GM18873 (cell line): Measurements from ENCODE around the gene NAV3.

ENCODE experiments used
- ATAC-seq: cut with Tn5 transposase; IDR thresholded peaks from one replicate; pipeline ENCODE4 v1.9.1; 2021; ENCODE audit warnings: mild to moderate bottlenecking, moderate library complexity, moderate number of reproducible peaks; ENCODE audit not compliant: unreplicated experiment, low FRiP score

Gene NAV3

DNA sequence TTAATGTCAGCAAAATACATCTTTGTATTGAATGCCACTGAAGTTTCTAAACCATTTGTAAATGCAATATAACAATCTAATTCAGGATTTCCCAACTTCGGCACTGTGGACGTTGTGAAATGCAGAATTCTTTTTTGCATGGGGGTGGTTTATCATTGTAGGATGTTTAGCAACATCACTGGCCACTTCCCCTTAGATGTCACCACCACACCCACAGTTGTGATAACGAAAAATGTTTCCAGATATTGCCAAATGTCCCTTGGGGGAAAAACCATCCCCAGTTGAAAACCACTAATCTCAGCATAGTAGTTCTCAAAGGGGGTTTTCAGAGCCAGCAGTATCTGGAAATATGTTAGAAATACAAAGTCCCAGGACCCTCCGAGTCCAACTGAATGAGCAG is 203.3 kb downstream of the NAV3 start:
- no peak for ATAC-seq

DNA sequence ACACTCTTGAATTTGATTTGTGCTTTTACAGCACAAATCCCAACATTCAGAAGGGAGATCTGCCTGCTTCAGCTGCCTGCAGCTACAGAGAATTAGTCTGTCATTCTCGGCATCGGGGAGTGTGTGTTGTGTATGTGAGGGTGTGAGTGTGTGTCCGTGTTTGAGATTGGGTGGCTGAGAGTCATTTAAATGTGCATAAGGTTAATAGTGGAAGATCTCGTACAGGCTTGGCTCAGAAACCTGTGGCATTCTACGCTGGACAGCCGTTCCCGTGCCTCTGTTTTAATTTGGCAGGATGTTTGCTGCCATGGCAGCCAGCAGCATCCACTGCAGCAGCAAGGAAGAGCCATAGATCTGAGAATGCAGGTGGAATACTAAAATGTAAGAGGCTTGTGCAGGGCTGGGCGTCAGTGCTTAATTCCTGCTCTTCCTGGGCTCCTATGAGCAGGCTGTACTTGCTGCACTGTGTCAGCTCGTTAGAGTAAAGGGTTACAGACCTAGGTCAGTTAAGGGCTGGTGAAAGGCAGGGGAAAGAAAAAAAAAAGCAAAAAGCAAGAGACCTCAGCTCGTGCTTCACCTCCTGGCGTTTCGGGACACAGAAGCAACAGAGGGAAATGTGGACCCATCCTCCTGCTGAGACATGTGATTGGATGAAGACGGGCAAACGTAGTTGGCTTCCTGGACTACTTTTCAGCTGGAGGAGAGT is 205.4 kb downstream of the NAV3 start:
- no peak for ATAC-seq

- ATAC-seq, result no peak
These were observed 206.2 kb downstream of the NAV3 start for GRCh38 chr12:78036874-78037273.

GRCh38 chr12:78037707-78038106 is 207.0 kb downstream of the NAV3 start:
- ATAC-seq, result no peak

DNA sequence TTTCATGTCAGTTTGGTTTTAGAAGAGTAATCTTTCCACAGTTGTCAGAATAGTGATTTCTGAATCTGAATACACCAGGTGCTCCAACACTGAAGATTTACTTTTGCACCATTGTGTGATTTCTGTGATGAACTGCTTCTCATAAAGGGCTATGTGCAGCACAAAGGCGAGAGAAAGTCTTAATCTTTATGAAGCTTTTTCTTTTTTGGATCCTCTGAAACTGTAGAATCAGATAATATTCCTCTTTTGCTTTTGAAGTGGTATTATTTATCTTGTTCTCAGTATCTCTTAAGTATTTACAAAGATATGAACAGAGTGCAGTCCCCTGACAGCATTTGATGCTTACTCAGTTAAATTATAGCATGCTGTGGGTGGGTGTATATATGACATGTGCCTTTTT is 207.8 kb downstream of the NAV3 start:
- ATAC-seq, result no peak

- no peak for ATAC-seq
These were observed 208.3 kb downstream of the NAV3 start for GRCh38 chr12:78038986-78039385.

GRCh38 chr12:78040111-78040510 is 209.4 kb downstream of the NAV3 start:
- no peak for ATAC-seq

GRCh38 chr12:78050790-78051189 is 220.1 kb downstream of the NAV3 start:
- no peak for ATAC-seq

DNA sequence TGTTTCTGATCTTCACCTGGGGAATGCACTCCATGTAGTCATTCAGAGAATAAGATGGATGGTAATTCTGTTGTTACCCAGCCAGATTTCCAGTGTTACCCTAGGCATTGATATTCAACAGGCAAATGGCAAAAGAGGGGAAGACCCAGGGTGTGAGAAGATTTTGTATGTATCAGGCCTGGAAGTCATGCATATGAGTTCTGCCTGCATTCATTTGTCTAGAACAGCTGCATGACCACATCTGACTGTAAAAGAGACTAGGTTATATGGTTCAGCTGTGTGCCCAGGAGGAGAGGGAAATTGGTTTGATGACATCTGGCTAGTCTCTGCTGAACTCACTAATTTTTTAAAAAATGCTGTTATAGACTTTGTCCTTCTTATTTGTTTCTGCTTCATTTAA is 224.9 kb downstream of the NAV3 start:
- ATAC-seq, result no peak

DNA sequence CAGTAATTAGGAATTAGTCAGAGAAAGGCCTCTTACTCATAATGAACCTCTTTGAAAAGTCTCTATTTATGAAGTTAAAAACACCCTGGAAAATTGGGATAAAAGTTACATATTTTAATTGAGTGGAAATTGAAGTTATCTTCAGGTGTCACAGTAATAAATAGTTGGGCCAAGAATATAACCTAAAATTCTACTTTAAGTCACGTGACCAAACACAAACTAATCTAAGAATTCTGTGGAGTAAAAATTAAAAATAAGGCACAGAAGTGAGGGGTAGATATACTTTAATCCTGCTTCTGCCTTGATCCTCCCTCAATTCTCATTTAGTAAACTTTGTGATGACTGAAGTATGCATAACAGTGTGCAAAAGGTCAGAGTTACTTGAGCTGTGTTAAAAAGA is 226.4 kb downstream of the NAV3 start:
- no peak for ATAC-seq

DNA sequence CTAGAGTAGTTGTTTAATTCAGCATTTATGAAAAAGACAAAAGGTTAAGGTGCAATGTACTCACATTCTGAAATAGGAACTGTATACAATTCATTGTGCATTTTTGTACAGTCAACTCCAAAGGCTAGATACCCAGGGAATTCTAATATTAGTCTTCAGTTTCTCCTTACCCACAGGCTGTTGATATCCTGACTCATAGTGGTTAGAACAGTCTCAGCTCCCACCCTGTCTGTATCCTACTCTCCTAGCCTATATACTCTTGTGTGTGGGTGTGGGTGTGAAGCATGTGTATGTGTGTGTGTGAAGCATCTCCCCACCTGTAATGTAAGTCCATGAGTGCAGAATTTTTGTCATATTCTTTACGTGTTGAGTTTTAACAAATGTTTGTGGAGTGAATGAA is 229.5 kb downstream of the NAV3 start:
- no peak for ATAC-seq

DNA sequence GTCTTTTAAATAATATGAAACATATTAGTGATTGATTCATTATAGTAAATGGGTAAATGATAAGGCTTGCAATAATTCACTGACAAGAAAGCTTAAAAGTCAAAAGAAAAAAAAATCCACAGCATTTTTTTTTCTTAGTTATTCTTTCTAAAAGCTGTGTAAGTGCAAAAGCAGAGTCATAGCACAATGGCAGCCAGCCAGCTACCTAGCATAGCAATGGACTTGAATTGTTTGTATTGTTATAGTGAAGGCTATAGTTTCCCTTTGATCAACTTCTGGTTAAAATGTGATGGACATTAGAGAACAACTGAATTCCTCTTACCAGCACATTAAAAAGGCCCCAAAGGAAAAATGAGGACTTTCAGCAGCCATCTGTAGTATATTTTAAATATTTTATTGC is 232.1 kb downstream of the NAV3 start:
- ATAC-seq, result no peak

DNA sequence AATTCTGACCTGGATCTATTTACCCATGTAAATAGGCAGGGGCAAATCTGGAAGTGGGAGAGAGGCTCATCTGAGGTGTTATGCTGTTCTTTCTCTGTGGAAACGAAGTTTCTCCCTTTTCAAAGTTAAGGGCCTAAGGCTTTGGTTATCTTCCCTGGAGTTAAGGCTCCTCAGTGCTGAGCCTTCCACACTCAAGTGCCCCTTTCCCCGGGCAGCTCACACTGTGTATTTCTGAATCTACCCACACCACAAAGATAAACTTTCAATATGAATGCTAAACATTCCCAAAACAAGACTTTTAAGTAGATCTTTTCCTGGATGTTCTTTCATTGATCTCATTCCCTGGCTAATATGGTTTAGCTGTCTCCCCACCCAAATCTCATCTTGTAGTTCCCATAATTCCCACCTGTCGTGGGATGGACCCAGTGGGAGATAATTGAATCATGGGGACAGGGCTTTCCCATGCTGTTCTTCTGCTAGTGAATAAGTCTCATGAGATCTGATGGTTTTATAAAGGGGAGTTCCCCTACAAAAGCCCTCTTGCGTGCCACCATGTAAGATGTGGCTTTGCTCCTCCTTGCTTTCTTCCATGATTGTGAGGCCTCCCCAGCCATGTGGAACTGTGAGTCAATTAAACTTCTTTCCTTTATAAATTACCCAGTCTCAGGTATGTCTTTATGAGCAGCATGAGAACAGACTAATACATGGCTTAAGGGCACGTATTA is 251.1 kb downstream of the NAV3 start:
- no peak for ATAC-seq

DNA sequence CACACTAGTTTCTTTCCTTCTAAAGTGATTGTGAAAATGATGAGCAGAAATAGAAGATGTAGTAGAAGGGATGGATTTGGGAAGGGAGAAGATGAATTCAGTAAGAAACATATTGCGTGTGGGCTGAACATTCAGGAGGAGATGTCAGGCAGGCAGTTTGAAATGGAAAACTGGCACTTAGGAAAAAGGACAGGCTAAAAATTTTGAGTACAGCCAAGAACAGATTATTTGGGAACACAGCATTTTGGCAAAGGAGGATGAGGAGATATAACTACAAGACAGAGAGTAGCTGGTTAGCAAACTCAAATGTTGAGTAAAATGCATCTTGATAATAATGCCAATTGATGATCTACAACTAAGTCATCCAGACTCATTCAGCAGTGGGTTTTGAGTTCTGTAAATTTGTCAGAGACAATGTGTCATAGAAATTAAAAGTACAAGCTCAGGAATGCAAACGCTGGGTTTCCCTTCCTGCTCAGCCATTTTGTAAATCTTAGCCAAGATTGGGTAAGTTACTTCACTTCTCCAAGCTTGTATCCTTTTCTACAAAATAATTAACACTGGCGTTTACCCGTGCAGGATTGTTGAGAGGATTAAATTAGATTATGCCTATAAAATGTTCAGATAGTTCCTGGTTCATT is 255.0 kb downstream of the NAV3 start:
- no peak for ATAC-seq

- no peak for ATAC-seq
These were observed 256.1 kb downstream of the NAV3 start for GRCh38 chr12:78086553-78087362.

DNA sequence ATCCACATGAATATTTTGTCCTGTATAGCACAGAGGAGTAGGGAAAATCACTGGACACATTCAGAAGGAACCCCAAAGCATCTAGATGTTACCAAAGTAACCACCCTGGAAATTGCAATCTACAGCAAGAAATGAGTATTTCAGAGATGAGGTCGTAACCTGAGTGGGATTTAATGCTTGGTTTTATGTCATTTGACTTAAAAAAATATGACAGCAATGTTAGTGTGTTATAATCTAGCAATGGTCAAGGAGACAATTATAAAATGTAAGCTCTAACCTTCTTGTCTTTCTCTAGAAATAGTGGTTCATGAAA is 256.6 kb downstream of the NAV3 start:
- ATAC-seq, result no peak

GRCh38 chr12:78088391-78088832 is 257.7 kb downstream of the NAV3 start:
- no peak for ATAC-seq

GRCh38 chr12:78090266-78090665 is 259.6 kb downstream of the NAV3 start:
- no peak for ATAC-seq

- ATAC-seq, result no peak
These were observed 264.9 kb downstream of the NAV3 start for GRCh38 chr12:78095623-78096022.

DNA sequence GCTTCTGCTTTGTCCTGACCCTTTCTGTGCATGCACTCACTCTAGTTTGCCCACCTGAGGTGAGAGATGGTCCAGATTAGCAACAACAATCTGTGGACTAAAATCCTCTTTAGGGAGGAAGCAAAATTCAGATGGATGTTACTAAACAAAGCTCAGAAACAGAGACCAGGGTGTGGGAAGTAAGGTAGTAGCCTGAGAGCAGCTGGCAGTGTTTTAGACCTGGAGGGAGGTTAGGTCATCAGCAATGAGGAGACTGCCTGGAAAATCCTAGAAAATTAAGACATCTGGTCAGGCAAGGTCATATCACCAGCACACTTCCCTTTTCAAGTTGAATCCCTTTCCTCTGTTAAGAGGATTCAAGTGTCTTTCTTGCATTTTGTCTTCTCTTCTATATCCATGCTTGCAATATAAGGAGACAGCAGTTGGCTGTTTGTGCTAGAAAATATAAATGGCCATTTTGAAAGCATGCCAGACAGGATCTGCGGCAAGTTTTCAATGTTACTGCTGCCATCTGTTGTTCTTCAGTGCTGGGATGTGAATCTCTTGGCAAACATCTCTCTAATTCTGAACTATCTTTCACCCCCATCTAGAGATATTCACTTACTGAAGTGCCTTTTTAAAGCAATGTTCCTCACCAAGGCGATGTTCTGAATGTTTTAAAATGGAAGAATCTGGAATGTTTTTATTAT is 266.4 kb downstream of the NAV3 start:
- no peak for ATAC-seq
